ENCODE data around the gene SULF2.

DNA sequence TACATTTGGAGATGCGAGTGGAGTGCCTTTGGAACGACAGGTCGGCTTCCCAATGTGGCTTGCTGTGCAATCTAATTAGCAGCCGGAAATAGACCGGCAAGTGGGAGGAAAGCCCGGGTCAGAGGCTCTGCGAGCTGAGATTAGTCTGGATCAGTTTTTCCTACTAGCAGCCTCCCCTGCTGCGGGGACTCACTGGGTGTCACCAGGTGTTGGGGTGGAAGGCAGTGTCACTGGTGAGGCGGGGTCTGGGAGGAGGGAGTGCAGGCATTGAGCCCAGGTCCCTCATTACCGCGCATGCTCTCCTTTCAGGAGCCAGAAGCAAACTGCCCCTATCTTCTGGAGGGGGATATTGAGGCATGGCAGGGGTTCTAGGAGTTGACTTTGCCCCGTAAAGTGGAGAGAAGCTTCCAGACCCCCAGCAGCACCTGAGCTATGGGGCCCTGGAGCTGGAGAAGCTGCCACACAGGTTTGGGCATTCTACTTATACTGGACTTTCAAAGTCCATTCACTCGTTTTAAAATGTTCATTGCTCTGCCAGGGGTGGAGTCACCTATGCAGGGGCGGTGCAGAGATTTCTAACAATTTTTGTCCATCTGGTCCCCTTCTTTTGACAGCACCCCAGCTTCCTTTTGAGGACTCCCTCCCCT, 11.0 kb downstream of the SULF2 start:
- TF ChIP-seq L3MBTL2 (conservative IDR thresholded peaks at IDR 0.05) (no peak), FOXM1 (IDR thresholded peaks at IDR 0.05; ENCODE audit: borderline replicate concordance) (no peak), LEF1 (IDR thresholded peaks at IDR 0.05; ENCODE audit: borderline replicate concordance) (no peak), SUZ12 (IDR thresholded peaks at IDR 0.05) (no peak), FOXA1 (IDR thresholded peaks at IDR 0.05) (no peak), TARDBP (IDR thresholded peaks at IDR 0.05) (no peak), ARNT (IDR thresholded peaks at IDR 0.05) (no peak), FOXK2 (IDR thresholded peaks at IDR 0.05) (no peak), SP1 (IDR thresholded peaks at IDR 0.05) (no peak)
